GM19395 (cell line): Measurements from ENCODE around the gene DMBT1.

Experiments
- ATAC-seq: cut with Tn5 transposase; IDR thresholded peaks from one replicate; pipeline ENCODE4 v1.9.1; 2021; ENCODE audit warnings: mild to moderate bottlenecking, moderate library complexity; ENCODE audit not compliant: unreplicated experiment

Gene DMBT1

DNA sequence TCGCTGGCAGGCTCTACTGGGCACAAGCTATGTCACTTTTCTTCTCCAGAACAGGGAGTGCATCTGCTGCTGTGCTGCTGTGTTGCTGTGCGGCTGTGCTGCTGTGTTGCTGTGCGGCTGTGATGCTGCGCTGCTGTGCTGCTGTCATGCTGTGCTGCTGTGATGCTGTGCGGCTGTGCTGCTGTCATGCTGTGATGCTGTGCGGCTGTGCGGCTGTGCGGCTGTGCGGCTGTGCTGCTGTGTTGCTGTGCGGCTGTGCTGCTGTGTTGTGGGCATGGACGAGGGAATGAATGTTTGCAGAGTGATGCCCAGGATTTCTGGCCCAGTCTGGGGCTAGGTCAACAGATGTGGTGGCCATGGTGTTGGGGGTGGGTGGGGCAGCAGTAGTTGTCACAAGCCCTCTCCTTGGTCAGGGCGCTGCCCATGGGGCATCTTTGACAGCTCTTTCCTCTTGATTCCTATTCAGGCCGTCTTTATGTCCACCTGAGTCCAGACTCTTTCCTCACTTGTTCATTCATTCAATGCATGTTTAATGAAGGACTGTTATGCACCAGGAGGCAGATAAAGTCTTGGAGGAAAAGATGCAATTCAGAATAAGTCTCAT, 83.5 kb downstream of the DMBT1 start:
- ATAC-seq, result no peak

GRCh38 chr10:122646511-122647382, 86.2 kb downstream of the DMBT1 start:
- ATAC-seq, result no peak

- ATAC-seq, result no peak
Observed at GRCh38 chr10:122647383-122647968, 86.9 kb downstream of the DMBT1 start.

DNA sequence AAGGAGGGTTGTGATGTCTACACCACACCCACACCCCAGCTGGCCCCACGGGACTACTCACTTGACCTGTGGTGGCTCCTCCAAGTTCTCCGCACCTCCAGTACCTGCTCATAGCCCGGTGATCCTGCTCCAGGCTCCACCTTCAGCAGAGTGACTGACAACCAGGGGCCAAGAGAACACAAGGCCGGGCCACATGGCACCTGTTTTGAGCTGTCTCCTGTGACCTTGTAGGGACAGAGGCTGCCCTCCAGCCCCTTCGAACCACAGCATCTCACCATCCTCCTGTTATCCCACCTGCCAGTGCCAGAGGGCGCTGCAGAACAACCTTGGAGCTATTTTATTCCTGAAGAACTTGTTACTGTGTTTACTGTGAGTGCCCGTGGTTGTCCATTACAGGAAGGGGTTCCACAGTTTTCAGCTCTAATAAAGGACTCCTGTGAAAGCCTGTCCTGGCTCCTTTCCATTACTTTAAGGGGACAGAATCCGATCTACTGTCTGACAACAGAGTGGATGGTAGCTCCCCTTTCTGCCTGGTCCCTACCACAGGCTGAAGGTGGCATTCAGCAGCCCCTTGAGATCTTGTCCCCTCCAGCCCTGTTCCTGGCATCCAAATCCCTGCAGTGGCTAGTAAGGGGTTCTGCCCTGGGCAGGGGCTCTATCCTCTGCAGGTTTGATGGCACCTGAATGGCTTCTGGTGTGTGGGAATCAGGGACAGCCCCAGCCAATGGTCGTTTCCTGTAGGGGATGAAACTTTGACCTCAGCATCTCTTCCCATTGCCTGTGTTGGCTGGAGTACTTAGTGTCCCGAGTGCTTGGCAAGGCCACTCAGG, 88.3 kb downstream of the DMBT1 start:
- no peak for ATAC-seq

GRCh38 chr10:122649903-122650302, 89.3 kb downstream of the DMBT1 start:
- ATAC-seq, result no peak

- ATAC-seq, result no peak
Observed at GRCh38 chr10:122650331-122650730, 89.8 kb downstream of the DMBT1 start.

- ATAC-seq, result no peak
Observed at GRCh38 chr10:122655524-122656307, 95.2 kb downstream of the DMBT1 start.

DNA sequence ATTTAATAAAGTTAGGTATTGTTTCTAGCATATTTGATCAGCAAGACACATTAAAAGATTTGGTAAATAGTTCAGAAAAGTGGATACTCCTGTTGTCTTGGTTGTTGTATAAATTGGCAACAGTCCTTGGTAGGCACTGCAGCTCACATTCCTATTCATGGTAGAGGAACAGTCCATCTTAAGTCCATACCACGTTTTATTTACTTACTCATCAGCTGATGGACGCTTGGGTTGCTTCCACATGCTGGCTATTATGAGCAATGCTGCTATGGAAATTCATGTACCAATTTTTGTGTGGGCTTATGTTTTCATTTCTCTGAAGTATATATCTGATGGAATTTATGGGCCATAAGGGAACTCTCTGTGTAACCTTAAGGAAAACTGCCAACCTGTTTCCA, 95.8 kb downstream of the DMBT1 start:
- ATAC-seq, result no peak

DNA sequence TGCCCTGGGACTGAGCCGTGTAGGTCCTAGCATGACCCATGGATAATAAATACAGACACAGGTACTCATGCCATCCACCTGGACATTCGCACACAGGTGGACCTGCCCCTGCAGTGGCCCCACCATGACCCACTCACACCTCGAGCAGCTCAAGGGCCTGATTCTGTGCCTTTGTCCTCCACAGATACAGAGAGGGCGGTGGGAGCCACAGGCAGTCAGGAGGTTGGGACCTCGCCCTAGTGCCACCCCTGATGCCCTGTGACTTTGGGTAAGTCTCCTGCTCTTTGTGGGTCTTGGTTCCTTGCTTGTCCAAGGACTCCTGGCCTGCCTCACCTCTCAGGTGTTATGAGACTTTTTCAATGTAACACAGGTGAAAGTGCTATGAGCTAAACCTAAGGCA, 96.2 kb downstream of the DMBT1 start:
- no peak for ATAC-seq

DNA sequence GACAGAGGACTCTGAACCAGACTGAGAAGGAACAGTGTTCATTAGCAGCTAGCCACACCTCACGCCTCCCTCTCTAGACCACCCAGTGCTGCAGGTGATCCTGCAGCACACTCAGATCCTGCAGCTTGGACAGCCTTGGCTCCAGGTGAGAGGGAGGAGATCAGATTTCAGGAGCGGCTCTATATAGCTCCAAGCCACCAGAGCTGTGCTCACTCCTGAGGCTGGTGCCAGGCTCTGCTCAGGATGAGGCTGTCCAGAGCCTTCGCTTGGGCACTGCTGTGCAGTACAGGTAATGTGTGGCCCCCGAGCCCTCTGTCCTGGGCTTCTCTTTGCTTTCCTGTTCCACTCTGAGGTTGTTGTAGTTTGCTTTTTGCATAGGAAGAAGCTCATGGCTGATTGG, 96.7 kb downstream of the DMBT1 start:
- no peak for ATAC-seq

DNA sequence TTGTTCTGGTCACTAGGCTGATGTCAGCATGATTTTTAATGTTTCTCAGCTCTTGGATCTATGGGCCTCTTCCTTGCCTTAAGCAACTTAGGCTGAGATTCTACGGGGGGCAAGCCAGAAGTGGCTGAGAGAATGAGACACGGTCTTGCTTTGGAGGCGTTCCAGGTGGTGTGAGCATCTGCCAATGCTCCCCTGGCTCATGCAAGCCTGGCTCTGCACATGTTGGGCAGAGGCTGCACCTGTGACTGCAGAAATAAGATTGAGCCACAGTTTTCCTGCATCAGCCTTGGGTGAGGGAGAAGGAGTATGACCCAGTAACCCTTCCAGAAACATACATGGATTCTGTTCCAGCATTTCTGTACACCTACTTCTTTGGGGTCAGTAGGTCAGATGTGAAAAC, 97.2 kb downstream of the DMBT1 start:
- no peak for ATAC-seq

GRCh38 chr10:122658356-122659049, 97.9 kb downstream of the DMBT1 start:
- no peak for ATAC-seq

DNA sequence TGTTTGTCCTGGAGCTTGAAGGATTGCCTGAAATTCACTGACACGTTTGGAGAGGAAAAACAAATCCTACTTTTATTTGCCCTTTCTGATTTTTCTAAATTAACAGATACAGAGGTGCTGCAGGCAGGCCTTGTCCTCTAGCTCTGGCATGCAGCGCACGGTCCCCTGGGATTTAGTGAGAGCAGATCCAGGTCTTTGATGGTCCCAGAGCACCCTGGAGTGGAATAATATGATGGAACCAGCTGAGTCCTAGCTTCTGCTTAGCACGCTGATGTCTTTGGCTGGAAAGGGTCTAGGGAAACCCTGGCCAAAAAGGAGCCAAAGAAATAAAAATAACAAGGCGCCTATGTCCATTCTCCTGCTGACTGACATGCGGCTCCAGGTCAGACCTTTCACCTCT, 98.6 kb downstream of the DMBT1 start:
- no peak for ATAC-seq

- no peak for ATAC-seq
Observed at GRCh38 chr10:122659651-122660050, 99.1 kb downstream of the DMBT1 start.

DNA sequence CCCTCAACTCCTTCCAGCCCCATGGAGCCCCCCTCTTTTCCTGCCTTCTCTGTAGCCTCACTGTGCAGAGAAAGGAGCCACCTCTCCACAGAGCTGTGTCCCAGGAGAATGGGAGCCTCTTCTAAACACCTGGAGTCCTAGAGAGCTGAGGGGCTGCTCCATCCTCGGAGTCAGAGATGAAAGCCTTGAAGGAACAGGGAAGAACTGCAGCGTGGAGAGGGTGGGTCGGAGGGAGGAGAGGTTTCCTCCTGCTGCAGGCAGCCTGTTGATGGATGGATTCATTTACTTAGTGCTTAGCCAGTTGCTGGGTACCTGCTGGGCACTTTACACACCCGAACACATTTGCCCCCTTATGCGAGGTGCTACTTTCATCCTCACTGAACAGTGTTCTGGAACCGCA, 100.1 kb downstream of the DMBT1 start:
- no peak for ATAC-seq

DNA sequence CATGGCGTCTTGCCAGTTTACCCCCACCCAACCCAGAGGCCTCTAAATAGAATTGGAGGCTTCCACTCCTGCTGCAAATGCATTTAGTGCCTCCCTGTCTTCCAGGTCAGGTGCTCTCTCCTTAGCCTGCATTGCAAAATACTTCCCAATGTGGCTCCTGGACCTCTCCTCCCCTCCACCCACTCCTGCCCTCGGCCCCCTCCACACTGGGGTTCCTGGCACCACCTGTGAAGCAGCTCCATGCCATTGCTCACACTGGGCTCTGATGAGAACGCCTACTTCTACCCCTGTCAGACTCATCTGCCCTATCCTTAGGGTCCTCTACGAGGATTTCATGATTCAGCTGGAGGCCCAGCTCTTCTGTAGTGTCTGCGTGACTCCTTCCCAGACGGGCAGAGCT, 101.7 kb downstream of the DMBT1 start:
- no peak for ATAC-seq

- ATAC-seq, result no peak
Observed at GRCh38 chr10:122663516-122664130, 103.1 kb downstream of the DMBT1 start.

- ATAC-seq, result no peak
Observed at GRCh38 chr10:122664501-122664900, 103.9 kb downstream of the DMBT1 start.

GRCh38 chr10:122665329-122665860, 104.8 kb downstream of the DMBT1 start:
- no peak for ATAC-seq
